HFF-Myc (cell line): ENCODE measurements around the gene LGR4.
A peak's percentile ranks its signal among the peaks of the same experiment; 100 is the strongest.

ENCODE experiments used
- DNase-seq: peaks from one replicate; pipeline ENCODE4 v3.0.0-alpha.2; 2011; ENCODE audit warnings: low read depth; ENCODE audit errors: extremely low read depth
- H3K4me3 ChIP-seq: replicated peaks from 2 replicates; pipeline ENCODE4 v1.5.1; 2011; ENCODE audit warnings: low read depth, mild to moderate bottlenecking, control low read depth, low read length
- TF ChIP-seq, protein P1 (sequence below): IDR thresholded peaks from 2 replicates; pipeline ENCODE4 v1.5.1; 2012; ENCODE audit warnings: mild to moderate bottlenecking, low read depth, low read length, control low read depth; ENCODE audit errors: missing control alignments

Gene LGR4

DNA sequence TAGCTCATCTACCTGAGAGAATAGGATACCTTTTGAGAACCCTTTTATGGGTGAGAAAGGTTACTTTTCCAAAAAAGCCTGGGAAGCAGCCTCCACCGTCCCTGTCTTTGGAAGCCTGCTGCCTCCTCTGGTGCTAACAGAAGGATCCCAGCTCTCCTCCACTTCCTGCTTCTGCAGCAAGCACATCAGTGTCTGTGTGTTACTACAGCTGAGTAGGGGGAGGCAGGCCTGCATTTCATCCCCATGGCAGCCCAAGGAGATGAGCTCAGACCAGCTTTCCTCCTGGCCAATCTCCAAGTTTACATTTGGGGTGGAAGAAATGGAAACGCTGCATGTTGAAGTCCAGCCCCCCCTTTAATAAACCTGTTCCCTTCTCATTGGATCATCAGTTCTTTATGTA is 102.2 kb downstream of the LGR4 start:
- H3K4me3 ChIP-seq: no peak overlapping the region
- TF ChIP-seq, protein P1, sequence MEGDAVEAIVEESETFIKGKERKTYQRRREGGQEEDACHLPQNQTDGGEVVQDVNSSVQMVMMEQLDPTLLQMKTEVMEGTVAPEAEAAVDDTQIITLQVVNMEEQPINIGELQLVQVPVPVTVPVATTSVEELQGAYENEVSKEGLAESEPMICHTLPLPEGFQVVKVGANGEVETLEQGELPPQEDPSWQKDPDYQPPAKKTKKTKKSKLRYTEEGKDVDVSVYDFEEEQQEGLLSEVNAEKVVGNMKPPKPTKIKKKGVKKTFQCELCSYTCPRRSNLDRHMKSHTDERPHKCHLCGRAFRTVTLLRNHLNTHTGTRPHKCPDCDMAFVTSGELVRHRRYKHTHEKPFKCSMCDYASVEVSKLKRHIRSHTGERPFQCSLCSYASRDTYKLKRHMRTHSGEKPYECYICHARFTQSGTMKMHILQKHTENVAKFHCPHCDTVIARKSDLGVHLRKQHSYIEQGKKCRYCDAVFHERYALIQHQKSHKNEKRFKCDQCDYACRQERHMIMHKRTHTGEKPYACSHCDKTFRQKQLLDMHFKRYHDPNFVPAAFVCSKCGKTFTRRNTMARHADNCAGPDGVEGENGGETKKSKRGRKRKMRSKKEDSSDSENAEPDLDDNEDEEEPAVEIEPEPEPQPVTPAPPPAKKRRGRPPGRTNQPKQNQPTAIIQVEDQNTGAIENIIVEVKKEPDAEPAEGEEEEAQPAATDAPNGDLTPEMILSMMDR: no peak

DNA sequence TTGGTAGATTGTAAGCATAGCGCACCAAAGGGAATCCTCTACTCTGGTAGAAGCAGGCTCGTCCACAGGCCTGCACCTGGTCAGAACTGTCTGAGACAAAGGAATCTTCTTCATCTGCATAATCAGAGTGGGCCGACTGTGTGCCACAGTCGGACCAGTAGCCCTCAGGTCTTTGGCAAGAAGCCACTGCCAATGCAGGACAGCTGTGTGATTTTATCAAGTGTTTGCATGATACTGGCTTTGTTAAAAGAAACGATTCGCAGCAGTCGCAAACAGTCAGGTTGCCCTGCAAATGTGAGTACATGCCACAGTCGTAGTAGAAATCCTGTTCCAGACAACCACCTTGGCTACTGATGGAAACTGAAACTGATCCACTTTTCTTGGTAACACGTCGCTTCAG is 104.7 kb downstream of the LGR4 start:
- H3K4me3 ChIP-seq: no peak overlapping the region
- TF ChIP-seq, protein P1: no peak
- DNase-seq: no peak

More for the DNA sequence above, 102.2 kb downstream of the LGR4 start:
- no peak for DNase-seq

DNA sequence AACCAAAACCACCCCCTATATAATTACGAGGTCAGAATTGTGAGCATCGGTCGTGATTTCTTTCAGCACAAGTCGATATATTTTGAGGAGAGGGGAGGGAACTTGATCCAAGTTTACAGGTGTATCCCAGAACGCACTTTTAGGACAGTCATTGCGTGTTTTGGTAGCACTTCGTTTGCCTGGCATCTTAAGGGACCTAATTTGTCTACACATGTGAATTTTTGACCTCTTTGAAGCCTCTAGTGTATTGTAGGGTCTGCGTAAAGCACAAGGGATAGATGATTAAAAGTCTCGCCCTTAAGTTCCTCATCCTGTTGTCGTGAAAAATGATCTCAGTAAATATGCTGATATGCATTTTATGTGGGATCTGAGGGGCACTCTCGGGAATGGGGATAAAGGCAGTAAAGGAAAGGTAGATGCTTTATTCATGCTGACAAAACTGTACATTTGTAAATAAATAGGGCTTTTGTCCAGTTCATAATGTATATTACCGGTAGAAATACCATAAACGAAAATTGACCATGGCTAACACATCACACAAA is 108.9 kb downstream of the LGR4 start:
- TF ChIP-seq, protein P1: no peak
- H3K4me3 ChIP-seq: peak overlapping the region; percentile 84
- no peak for DNase-seq

DNA sequence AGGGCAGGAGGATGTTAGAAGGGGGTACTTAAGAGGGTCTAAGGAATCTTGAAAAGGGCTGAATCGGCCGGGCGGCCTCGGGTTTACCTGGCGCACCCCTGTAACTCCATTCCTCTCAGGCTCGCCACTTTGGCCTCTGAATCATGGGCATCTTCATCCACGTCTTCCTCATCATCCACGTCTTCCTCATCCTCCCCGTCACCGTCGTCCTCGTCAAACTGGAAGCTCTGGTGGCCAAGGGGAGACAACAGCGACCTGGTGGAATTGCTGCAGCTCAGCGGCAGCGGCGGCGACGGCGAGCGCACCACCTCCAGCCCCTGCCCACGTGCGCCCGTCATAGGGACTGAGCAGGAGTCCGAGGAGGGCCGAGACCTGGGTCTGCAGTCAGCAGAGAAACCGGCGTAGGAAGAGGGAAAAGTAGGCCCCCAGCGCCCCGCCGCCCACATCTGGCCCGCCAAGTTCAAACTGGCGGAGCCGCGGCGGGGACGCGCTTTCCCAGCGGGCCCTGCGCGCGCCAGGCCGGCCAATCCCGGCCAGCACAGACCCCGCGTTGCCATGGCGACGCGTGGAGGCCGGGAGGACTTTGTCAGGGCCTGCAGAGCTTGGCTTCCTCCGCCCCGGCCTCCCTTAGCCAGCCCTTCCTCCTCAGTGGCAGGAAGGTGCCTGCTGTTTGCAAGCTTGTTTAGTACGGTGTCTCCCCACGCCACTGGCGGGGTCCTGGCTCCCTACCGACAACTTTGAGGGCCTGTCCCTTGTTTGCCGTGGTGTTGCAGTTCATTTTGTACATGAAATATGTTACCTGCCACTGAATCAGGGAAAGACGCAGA is 109.6 kb downstream of the LGR4 start, which contains the start of gene CCDC34:
Gene CCDC34, minus strand, starts transcription at position 467 of the 827 bp plus-strand sequence. Its CDS starts 21 bp downstream, at position 446.
- peak; percentile 67 for DNase-seq
- TF ChIP-seq, protein P1: no peak
- H3K4me3 ChIP-seq: peak within 1 kb of the TSS; percentile 84

DNA sequence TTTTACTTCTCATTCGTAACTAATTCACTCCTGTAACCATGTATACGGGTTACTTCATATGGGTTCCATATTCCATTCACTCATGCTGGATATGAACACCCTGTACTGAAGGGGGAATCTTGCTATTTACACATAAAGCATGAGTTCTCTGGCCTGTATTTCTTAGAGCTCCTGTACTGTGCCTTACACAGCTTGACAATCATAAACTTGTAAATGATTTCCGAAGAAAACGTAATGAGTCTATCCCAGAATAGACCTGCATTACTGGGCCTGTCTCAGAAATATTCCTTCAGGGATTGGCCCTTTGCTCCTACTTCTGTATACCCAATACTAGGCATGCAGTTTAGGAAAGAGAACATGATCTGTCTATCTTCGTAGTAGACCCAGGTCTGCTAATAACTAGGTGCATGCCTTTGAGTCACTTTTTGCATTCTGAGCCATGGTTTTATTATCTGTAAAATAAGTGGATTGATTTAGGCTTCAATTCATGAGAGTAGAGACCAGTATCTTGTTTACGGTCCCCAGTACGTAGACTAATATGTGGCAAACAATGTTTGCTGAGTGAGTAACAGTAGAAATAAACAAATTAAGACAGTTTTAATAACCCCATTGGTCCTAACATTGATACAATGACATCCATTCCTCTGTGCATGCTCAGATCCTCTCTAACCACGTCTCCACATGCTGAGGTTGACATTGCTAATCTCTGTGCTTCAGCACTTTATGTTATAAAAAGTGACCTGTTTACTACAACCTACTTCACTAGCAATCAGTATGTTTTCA is 110.8 kb downstream of the LGR4 start:
- peak overlapping the region; percentile 84 for H3K4me3 ChIP-seq
- TF ChIP-seq, protein P1: no peak
- DNase-seq: no peak

DNA sequence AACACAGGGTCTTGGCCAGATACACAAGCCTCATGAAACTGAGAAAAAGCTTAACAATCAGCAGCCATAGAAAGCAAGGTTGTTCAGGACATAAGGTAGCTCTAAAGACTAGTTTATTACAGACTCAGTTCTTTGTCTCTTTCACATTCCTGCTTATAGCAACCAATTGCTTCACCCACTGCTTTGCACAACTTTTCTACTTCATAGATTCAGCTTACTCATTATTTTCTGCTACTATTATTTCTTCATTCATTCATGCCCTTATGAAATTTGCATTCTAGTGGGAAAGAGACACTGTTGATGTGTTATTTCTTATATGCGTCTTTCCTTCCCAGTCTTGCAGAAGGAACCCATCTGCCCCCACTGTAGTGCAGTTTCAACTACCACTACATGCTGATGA is 114.3 kb downstream of the LGR4 start:
- TF ChIP-seq, protein P1: no peak
- no peak for DNase-seq
- H3K4me3 ChIP-seq: no peak overlapping the region
